B cell (primary cell): Measurements from ENCODE around the gene RABL3.

Source experiments
- CTCF ChIP-seq: fragments of 200-600 bp; IDR thresholded peaks from one replicate; pipeline ENCODE4 v1.8.0; 2022; ENCODE audit warnings: antibody characterized with exemption, mild to moderate bottlenecking
- EZH2 ChIP-seq: IDR thresholded peaks from 2 replicates; pipeline ENCODE4 v1.6.1; 2012; ENCODE audit warnings: borderline replicate concordance, low read depth, mild to moderate bottlenecking, moderate library complexity, low read length; ENCODE audit not compliant: insufficient read depth, poor library complexity, severe bottlenecking

GRCh38 chr3:120649830-120650233 lies 92.5 kb downstream of the RABL3 start:
- TF ChIP-seq CTCF (no peak), EZH2 (no peak)
